DMS53 treated with DMSO at 0.1 percent for 48 hours (cell line): ENCODE data around the gene SDK2.
A peak's percentile ranks its signal among the peaks of the same experiment; 100 is the strongest.
"Not testable (repeated sequence)": the region's sequence is repeated elsewhere in the genome, so short reads cannot be mapped to it uniquely, and the experiment has no call there.

Source experiments
- DNase-seq: peaks from one replicate; lab custom pipeline; 2025; ENCODE audit not compliant: unreplicated experiment; lab: John Stamatoyannopoulos, UW

SDK2 gene

DNA sequence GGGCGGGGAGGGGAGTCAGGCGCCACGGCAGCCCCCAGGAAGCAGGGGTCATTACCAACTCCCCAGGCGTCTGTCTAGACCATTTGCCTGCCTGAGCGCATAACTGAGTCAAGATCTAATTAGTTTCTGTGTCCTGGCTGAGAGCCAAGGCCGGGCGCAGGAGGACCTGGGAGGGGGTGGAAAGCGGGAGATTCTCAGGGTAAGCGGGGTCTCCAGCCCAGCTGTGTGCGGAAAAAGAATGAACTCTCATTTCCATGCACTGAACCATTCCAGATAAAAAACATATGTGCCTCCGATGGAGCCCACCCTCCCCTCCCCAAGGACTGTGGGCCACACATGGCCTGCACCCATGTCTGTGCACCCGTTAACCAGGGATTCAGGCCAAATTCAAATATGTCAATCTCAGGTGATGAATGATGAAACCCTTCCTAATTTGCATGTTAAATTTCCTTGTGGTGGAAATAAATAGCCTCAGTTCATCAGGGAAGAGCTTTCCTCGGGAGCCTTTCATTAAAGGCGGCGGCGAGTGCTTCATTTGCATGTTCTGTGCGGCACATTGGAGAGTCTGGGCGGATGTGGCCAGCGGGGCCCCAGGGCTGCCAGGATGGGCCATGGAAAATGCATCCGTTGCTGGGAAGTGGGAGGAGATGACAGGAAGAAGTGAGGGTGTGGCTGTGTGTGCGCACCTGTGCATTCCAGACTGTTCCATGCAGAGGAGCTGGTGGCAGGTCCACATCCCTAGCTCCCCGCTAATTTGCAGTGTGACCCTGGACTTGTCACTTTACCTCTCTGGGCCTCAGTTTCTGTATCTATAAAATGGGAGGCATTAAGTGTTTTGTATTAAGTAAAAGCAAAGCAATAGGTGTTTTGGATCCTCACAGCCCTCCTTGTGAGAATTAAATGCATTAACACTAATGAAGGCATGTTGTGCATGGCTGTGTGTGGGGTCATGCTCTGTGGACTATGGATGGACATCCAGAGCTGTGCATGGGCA, 151.1 kb downstream of the SDK2 start:
- DNase-seq: no peak

DNA sequence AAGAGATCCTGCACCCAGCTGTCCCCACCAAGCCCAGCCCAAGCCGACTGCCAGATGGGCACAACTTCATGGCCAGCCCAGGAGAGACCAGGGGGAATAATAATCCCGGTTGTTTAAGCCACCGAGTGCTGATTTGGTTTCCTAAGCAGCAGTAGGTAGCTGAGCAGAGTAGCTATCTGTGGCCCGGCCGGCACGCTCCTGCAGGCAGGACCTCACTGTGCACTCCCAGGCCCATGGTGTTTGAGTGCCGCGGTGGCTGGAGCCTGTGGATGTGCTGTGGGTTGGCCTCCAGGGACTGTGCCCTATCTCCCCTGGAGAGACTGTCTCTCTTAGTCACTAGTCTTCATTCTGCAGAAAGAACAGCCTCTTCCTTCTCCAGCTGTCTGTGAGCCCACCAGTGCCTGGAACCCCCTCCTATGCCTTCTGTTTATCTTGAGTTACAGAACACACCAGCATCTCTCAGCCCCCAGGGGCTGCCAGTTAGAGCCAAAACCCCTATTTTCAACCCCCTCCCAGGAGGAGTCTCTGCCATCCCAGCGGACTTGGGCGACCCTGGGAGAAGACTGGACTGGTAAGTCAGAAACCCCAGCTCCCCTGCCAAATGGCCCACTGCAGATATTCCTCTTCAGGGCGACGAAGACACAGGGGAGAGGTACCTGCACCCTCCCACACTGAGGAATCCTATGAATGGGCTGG, 152.0 kb downstream of the SDK2 start:
- DNase-seq: no peak

DNA sequence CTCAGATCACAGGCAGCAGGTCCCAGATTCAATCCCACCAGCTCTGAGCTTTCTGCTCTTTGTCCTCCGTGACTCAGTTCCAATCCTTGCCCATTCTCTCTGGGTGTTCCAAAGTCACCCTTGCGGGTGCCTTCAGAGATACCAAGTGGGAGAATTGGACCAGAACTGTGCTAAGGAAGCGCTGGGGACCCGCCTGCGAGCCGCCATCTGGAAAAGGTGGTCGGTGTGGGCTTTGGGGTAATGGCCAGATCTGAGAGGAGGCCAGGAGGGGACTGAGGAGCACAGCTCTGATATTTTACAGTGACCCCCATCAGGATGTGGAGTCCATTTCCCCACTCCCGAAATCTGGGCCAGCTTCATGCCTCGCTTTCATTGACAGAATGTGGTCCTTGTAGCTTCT, 152.6 kb downstream of the SDK2 start:
- DNase-seq: no peak

GRCh38 chr17:73490851-73491250, 153.4 kb downstream of the SDK2 start:
- no peak for DNase-seq

- no peak for DNase-seq
Observed at GRCh38 chr17:73489991-73490390, 154.3 kb downstream of the SDK2 start.

GRCh38 chr17:73489333-73489732, 154.9 kb downstream of the SDK2 start:
- no peak for DNase-seq

DNA sequence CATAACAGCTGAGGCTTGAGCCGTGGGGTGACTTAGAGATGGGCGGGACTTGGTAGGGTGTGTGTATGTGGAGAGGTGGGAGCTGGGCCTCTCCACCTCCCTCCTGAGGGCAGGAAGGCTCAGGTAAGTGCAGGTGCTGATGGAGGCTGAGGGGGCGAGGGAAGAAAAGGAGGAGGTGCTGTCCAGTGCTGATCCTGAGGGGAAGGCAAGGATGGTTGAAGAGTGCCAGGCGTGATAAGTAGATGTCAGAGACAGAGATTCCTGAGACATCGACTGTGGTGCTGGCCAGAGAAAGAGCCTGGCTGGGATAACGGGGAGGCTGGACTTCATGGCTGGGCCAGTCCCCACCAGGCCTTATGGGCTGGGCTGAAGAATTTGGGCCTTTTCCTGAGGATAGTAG, 159.1 kb downstream of the SDK2 start:
- no peak for DNase-seq

GRCh38 chr17:73482894-73483293, 161.4 kb downstream of the SDK2 start:
- DNase-seq: no peak

DNA sequence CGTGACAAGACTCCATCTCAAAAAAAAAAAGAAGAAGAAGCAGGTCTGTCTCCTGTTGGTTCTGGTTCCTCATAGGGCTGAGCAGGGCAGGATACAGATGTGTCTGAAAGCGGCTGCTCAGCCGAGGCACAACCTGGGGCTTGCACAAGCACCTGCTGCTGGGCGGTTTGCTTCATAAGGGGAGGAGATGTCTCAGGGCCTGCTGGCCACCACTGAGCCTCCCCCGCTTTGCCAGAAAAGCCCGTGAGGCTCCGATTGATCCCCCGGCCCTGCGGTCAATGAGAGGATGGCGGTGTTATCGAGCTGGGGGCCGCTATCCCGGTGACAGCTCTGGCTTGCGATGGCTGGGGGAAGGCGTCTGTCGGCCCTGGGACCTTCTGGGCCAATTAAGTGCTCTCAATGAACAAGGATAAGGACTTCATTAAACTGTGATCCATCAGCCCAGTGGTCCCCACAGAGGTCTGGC, 162.0 kb downstream of the SDK2 start:
- no peak for DNase-seq

DNA sequence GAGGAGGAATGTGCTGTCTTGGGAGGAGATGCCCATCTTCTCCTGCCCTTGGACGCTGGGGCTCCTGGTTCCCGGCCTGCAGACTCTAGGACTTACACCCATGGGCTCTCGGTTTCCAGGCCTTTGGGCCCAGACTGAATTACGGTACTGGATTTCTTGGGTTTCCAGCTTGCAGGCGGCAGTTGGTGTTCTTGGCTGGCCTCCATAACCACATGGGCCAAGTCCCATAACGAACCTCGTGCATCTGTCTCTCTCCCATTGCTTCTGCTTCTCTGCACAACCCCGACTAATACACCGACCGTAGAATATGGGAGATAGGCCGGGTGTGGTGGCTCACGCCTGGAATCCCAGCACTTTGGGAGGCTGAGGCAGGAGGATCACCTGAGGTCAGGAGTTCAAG, 162.6 kb downstream of the SDK2 start:
- DNase-seq: no peak

- no peak for DNase-seq
Observed at GRCh38 chr17:73480740-73481139, 163.5 kb downstream of the SDK2 start.

DNA sequence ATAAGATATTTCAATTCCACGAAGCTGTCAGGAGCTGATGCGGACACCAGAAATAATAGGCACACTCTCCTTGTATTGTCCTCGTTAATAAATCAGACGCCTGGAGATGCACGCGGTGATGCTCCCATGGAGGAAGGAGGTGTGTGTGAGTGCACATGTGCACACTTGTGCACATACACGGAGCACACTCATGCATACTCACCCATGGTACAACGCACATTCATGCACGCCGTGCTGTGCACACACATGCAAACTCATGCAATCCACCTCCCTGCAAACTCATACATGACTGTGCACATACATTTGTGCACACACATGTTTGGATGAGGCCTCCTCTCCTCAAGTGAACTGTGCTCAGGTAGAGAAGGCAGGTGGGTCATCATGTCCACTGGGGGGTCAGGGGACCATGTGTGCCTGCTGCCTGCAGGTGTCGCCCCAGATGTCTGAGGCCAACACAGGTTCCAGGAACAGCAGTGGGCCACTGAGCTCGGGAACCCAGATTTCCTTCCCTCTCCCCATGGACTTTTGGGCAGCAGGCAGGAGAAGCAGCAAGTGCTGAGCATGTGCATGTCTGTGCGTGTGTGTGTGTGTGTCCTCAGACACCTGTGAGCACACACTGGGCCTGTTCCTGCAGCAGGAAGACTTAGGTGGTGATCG, 165.3 kb downstream of the SDK2 start:
- no peak for DNase-seq

GRCh38 chr17:73478334-73478733, 165.9 kb downstream of the SDK2 start:
- no peak for DNase-seq

GRCh38 chr17:73476890-73477350, 167.3 kb downstream of the SDK2 start:
- DNase-seq: no peak

DNA sequence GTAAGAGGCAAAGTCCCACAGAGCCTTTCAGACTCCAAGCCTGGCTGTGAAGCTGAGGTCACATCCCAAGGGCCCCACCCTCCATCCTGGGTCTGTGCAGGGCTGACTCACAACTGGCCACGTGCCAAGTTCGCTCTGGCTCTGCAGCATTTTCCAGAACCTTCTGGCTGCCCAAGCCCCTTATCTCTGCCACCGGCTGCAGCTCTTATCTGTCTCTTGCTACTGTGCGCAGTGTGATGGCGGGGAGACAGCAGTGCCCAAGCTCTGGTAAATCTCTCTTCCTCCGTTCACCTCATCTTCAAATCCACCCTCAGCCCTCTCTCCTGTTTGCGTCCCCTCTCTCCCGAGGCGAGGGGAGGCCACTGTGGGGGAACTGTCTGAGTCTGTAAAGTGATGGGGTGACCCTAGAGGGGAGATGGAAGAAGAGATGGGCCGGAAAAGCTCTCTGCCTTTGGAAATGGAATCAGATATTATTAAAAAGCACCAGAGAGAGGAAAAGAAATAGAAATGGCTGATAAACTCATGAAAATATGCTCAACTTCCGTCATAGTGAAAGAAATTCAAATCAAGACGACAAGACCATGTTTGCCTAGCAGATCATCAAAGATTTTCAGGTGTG, 169.8 kb downstream of the SDK2 start:
- DNase-seq: peak; percentile 41

- not testable (repeated sequence) for DNase-seq
Observed at GRCh38 chr17:73472715-73473114, 171.5 kb downstream of the SDK2 start.

- DNase-seq: no peak
Observed at GRCh38 chr17:73471924-73472323, 172.3 kb downstream of the SDK2 start.

DNA sequence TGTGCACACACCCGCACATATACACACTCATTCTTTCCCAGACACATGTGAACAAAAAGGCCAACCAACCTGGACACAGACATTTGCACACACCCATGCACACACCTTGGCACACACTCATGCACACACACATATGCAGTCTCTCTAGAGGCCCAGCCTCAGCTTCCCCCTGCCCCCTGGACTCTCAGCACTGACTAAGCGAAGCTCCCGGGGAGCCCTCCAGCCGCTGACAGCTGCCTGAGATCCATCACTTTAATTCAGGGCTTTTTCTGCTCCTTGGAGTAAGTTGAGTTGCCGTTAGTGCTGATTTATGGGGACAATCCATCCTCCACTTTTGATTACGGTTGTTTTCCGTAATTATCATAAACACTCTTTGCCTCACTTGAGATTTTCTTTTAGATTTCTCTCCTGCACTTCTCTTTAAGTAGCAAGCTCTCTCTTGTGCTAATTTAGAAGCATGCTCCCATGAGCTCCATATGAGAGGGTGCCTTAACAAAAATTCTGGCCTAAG, 173.9 kb downstream of the SDK2 start:
- no peak for DNase-seq

GRCh38 chr17:73469311-73469710, 174.9 kb downstream of the SDK2 start:
- DNase-seq: no peak

DNA sequence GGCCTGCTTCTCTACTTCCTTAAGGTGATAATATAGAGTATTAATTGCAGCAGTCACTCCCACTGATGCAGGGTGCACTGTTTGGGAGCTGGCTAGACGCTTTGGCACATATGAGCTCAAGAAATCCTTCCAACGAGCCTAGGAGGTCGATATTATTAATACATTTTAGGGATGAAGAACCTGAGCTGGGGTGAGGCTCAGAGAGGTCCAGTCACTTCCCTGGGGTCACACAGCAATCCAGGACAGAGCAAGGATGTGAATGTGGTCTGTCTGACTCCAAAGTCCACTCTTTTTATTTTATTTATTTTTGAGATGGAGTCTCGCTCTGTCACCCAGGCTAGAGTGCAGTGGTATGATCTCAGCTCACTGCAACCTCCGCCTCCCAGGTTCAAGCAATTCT, 176.0 kb downstream of the SDK2 start:
- no peak for DNase-seq

DNA sequence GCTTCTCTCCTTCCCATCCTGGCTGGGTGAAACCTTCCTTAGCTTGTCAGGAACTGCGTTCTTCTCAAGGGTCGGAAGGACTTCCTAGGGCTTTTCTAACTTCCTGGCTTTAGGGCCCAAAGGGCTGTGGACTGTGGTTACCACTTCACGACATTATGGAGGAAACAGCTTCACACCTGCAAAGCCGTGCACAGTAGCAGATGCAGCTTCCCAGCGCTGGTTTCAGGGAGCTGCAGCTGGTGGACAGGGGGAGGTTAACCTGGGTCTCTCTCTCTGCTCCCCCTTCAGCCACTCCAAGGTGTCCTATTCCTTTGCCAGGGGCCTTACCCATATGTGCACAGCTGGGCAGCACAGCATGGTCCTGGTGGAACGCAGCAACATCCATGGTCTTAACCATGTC, 176.6 kb downstream of the SDK2 start:
- DNase-seq: no peak
